HEK293T (cell line): ENCODE results near the gene RUNX3.

ENCODE experiments used
- CTCF ChIA-PET: fragments of 350-600 bp; formaldehyde crosslinking; extraction: SDS; loops from one replicate; lab custom pipeline; 2021; ENCODE audit warnings: antibody characterized with exemption, inconsistent platforms; lab: Yijun Ruan, JAX
- POLR2A ChIA-PET: fragments of 350-600 bp; formaldehyde crosslinking; extraction: SDS; loops from one replicate; lab custom pipeline; 2020; ENCODE audit warnings: antibody characterized with exemption, inconsistent platforms; lab: Yijun Ruan, JAX
- DNase-seq: peaks from one replicate; pipeline ENCODE4 v3.0.0; 2012; ENCODE audit warnings: mixed read lengths; ENCODE audit errors: extremely low spot score
- ARNT ChIP-seq: fragments of 450-650 bp; IDR thresholded peaks from 2 replicates; pipeline ENCODE4 v1.6.1; 2017; ENCODE audit warnings: mild to moderate bottlenecking
- BHLHE40 ChIP-seq: fragments of 450-650 bp; IDR thresholded peaks from 2 replicates; pipeline ENCODE4 v1.6.1; 2016; ENCODE audit warnings: mild to moderate bottlenecking, moderate library complexity, borderline replicate concordance
- CTBP1 ChIP-seq: fragments of 450-650 bp; IDR thresholded peaks from 2 replicates; pipeline ENCODE4 v1.6.1; 2016; ENCODE audit warnings: borderline replicate concordance
- ELF4 ChIP-seq: fragments of 450-650 bp; IDR thresholded peaks from 2 replicates; pipeline ENCODE4 v1.6.1; 2017; ENCODE audit warnings: antibody characterized with exemption
- FOXA1 ChIP-seq: fragments of 450-650 bp; IDR thresholded peaks from 2 replicates; pipeline ENCODE4 v1.6.1; 2016; ENCODE audit warnings: mild to moderate bottlenecking
- FOXM1 ChIP-seq: fragments of 450-650 bp; IDR thresholded peaks from 2 replicates; pipeline ENCODE4 v1.6.1; 2017; ENCODE audit warnings: mild to moderate bottlenecking, borderline replicate concordance
- HDGF ChIP-seq: fragments of 450-650 bp; IDR thresholded peaks from 2 replicates; pipeline ENCODE4 v1.6.1; 2017; ENCODE audit warnings: antibody characterized with exemption, borderline replicate concordance
- L3MBTL2 ChIP-seq: fragments of 450-650 bp; conservative IDR thresholded peaks from 2 replicates; pipeline ENCODE4 v1.6.1; 2016; ENCODE audit warnings: mild to moderate bottlenecking
- LEF1 ChIP-seq: fragments of 450-650 bp; IDR thresholded peaks from 2 replicates; pipeline ENCODE4 v1.6.1; 2017; ENCODE audit warnings: mild to moderate bottlenecking, borderline replicate concordance
- NFRKB ChIP-seq: fragments of 450-650 bp; IDR thresholded peaks from 2 replicates; pipeline ENCODE4 v1.6.1; 2016; ENCODE audit warnings: mild to moderate bottlenecking, moderate library complexity
- PKNOX1 ChIP-seq: fragments of 450-650 bp; IDR thresholded peaks from 2 replicates; pipeline ENCODE4 v1.6.1; 2016
- SP1 ChIP-seq: fragments of 450-650 bp; IDR thresholded peaks from 2 replicates; pipeline ENCODE4 v1.6.1; 2017
- SUZ12 ChIP-seq: fragments of 450-650 bp; IDR thresholded peaks from 2 replicates; pipeline ENCODE4 v1.6.1; 2016; ENCODE audit warnings: mild to moderate bottlenecking
- TARDBP ChIP-seq: fragments of 450-650 bp; IDR thresholded peaks from 2 replicates; pipeline ENCODE4 v1.6.1; 2016
- ZNF384 ChIP-seq: fragments of 450-650 bp; IDR thresholded peaks from 2 replicates; pipeline ENCODE4 v1.6.1; 2016

RUNX3 gene

DNA sequence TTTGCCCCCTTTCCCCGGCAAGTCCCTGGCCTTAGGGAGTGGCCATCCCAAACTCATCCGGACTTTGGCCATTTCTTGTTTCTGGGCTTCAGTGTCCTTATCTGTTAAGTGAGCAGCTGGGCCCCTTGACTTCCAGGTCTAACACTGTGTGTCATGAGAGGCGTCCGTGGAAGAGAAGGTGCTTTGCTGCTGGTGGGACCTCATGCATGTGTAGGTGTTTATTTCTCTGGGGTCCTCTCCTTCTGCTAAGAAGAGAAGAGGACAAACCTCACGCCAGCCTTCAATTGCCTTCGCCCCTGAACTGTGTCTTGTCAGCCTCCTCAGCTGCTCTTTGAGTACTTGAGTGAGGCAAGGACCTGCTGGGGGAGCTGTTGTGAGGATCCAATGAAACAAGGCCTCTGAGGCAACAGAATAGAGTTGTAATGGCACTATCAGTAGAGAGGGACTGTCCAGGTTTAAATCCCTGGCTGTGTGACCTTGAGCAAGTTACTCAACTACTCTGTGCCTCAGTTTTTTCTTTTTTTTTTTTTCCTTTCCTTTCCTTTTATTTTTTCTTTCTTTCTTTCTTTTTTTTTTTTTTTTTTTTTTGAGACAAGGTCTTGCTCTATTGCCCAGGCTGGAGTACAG lies 72.5 kb downstream of the RUNX3 start:
- no peak for DNase-seq
- TF ChIP-seq FOXM1: no peak
- 0 out of 2 replicates have a peak, but pooled peaks have one; percentile 12 for TF ChIP-seq ZNF384
- ChIA-PET CTCF (no interaction called here), POLR2A (interaction anchor here (1.5 kb wide), 1 partner anchor 56 kb away, joined by 3 read pairs; no protein-coding TSS in a partner anchor)

- ChIA-PET CTCF (no interaction called here), POLR2A (interaction anchor here (1.5 kb wide), 1 partner anchor 57 kb away, joined by 3 read pairs; no protein-coding TSS in a partner anchor)
- no peak for TF ChIP-seq HDGF
- no peak for TF ChIP-seq ELF4
- TF ChIP-seq ARNT: no peak
- DNase-seq: no peak
Measured at GRCh38 chr1:24856787-24857506, 73.1 kb downstream of the RUNX3 start.

GRCh38 chr1:24855474-24855873 lies 74.6 kb downstream of the RUNX3 start:
- no peak for DNase-seq
- ChIA-PET CTCF (interaction anchor here (0.6 kb wide), 1 partner anchor 9 kb away, joined by 4 read pairs; no protein-coding TSS in a partner anchor), POLR2A (no interaction called here)
- TF ChIP-seq BHLHE40 (no peak), SUZ12 (no peak), PKNOX1 (no peak), FOXA1 (no peak), NFRKB (no peak), ELF4 (no peak), ARNT (no peak), ZNF384 (no peak), SP1 (no peak)

DNA sequence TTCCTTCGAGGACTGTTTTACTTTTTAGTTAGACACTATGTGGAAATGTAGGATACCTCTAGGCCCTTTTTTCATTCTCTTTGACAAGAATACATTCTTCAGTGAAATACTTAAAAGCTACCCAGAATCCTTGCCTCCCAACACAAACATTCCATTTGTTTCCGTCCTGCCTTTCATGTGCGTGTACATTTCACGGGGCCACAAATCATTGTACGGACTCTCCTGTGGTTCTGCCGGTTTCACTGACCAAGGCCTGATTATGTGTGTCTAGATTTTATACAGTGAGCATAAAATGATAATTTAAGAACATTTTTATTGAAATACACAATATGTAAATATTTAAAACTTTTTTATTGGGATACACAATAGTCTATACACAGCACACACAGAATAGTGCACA lies 76.4 kb downstream of the RUNX3 start:
- no peak for DNase-seq
- TF ChIP-seq ELF4 (no peak), L3MBTL2 (no peak), FOXA1 (no peak), SUZ12 (no peak), TARDBP (no peak)
- ChIA-PET POLR2A (no interaction called here), CTCF (interaction anchor here (0.6 kb wide), 1 partner anchor 9 kb away, joined by 5 read pairs; no protein-coding TSS in a partner anchor)

GRCh38 chr1:24850328-24850920 lies 79.7 kb downstream of the RUNX3 start:
- ChIA-PET POLR2A (no interaction called here), CTCF (interaction anchor here (0.6 to 1.9 kb wide), 7 partner anchors 12 to 251 kb away, joined by 3 to 5 read pairs (median 4); no protein-coding TSS in a partner anchor)
- no peak for DNase-seq
- no peak for TF ChIP-seq SP1
- no peak for TF ChIP-seq PKNOX1

- CTCF ChIA-PET: interaction anchor here (0.6 to 1.9 kb wide), 8 partner anchors 13 to 252 kb away, joined by 3 to 6 read pairs (median 4); no protein-coding TSS in a partner anchor
- DNase-seq: no peak
- TF ChIP-seq CTBP1 (no peak), FOXM1 (no peak), NFRKB (no peak), ARNT (no peak), LEF1 (no peak), TARDBP (no peak), PKNOX1 (no peak), HDGF (no peak), BHLHE40 (no peak), SP1 (no peak), ELF4 (no peak), L3MBTL2 (no peak)
- POLR2A ChIA-PET: interaction anchor here (1.0 kb wide), 1 partner anchor 383 kb away, joined by 4 read pairs; the partner anchor contains the start of gene SYF2
Measured at GRCh38 chr1:24849672-24850295, 80.3 kb downstream of the RUNX3 start.
